HCT116 (cell line): Measurements from ENCODE around the gene KLK8. TPM values are rescaled to one million over a fixed set of nuclear protein-coding genes. Genes with fewer than 3 reads are reported as not detected.

ENCODE experiments used
- ATAC-seq: fragments of 200-7000 bp; cut with Tn5 transposase; 2 replicates; pipeline ENCODE4 v1.9.1; 2020; ENCODE audit warnings: mild to moderate bottlenecking, moderate library complexity
- BruUV-seq: library from RNA; stranded (reverse); fragments of 400-500 nt; replicated peaks from 2 replicates; lab custom pipeline; 2021; lab: Mats Ljungman, UMichigan
- CTCF ChIA-PET: fragments of 300-600 bp; sonication (Branson Sonifier 250); formaldehyde crosslinking; loops from one replicate; lab custom pipeline; 2021; ENCODE audit warnings: antibody characterized with exemption; lab: Charles Lee
- POLR2A ChIA-PET: fragments of 300-600, 350-600 bp; sonication (Branson Sonifier 250); formaldehyde crosslinking; loops from one replicate; lab custom pipeline; 2021; ENCODE audit warnings: antibody characterized with exemption; lab: Charles Lee
- RAD21 ChIA-PET, 2 experiments: fragments of 300-600 bp; sonication (Branson Sonifier 250); formaldehyde crosslinking; loops; one replicate each; lab custom pipeline; 2023; ENCODE audit warnings: low total read pairs in 2 of 2; ENCODE audit not compliant: uncharacterized antibody in 2 of 2, unreplicated experiment in 2 of 2, low non-redundant PET in 1 of 2; lab: Charles Lee
- DNase-seq: peaks from one replicate; pipeline ENCODE4 v3.0.0-alpha.2; 2010; ENCODE audit warnings: low read depth, low spot score
- H2AFZ ChIP-seq: fragments of 200-600 bp; shearing (Covaris generic), sonication (generic); 2 replicates; pipeline ENCODE4 v1.6.1; 2017; ENCODE audit warnings: low read depth, mixed run types, mixed read lengths, antibody characterized with exemption, low read length; ENCODE audit not compliant: poor library complexity, severe bottlenecking
- H3K27ac ChIP-seq: 2 replicates; pipeline ENCODE4 v1.5.1; 2012; ENCODE audit warnings: low read depth, low read length
- H3K27me3 ChIP-seq: fragments of 200-600 bp; sonication (generic); 2 replicates; pipeline ENCODE4 v1.6.1; 2016; ENCODE audit warnings: mixed run types, low read length, mixed read lengths; ENCODE audit not compliant: insufficient read depth
- H3K36me3 ChIP-seq, 2 experiments: fragments of 200-500 bp in 1 of 2; fragments of 200-600 bp in 1 of 2; sonication (Bioruptor generic) in 1 of 2; sonication (generic) in 1 of 2; 2 replicates each; pipeline versions ENCODE4 v1.5.1 to v1.6.1; 2014 to 2016; ENCODE audit warnings: low read length in 2 of 2, inconsistent platforms in 1 of 2, mixed read lengths in 1 of 2, mixed run types in 1 of 2; ENCODE audit not compliant: insufficient read depth in 2 of 2, control insufficient read depth in 1 of 2
- H3K4me1 ChIP-seq, 2 experiments: fragments of 200-600 bp in 1 of 2; sonication (generic) in 1 of 2; 2 replicates each; pipeline versions ENCODE4 v1.5.1 to v1.6.1; 2012 to 2017; ENCODE audit warnings: low read length in 2 of 2, inconsistent platforms in 1 of 2, mild to moderate bottlenecking in 1 of 2, mixed read lengths in 1 of 2, mixed run types in 1 of 2, moderate library complexity in 1 of 2; ENCODE audit not compliant: insufficient read depth in 2 of 2, control insufficient read depth in 1 of 2
- H3K4me2 ChIP-seq: fragments of 200-600 bp; sonication (generic); 2 replicates; pipeline ENCODE4 v1.6.1; 2017; ENCODE audit warnings: mixed run types, low read length, mixed read lengths
- H3K4me3 ChIP-seq, 2 experiments: fragments of 200-600 bp in 1 of 2; sonication (generic) in 1 of 2; replicated peaks in 1 of 2; 2 replicates each; pipeline ENCODE4 v1.5.1; 2011 to 2016; ENCODE audit warnings: low read length in 2 of 2, control low read depth in 1 of 2, low read depth in 1 of 2, mild to moderate bottlenecking in 1 of 2, mixed read lengths in 1 of 2, mixed run types in 1 of 2
- H3K79me2 ChIP-seq: fragments of 200-600 bp; sonication (generic); 2 replicates; pipeline ENCODE4 v1.6.1; 2017; ENCODE audit warnings: mild to moderate bottlenecking, mixed run types, low read length, moderate library complexity, mixed read lengths; ENCODE audit not compliant: insufficient read depth
- H3K9ac ChIP-seq: fragments of 200-600 bp; sonication (generic); 2 replicates; pipeline ENCODE4 v1.6.1; 2016; ENCODE audit warnings: low read length, mixed read lengths
- H3K9me2 ChIP-seq: fragments of 200-600 bp; sonication (generic), shearing (Covaris generic); 2 replicates; pipeline ENCODE4 v1.6.1; 2017; ENCODE audit warnings: mixed run types, mild to moderate bottlenecking, moderate library complexity; ENCODE audit not compliant: insufficient read depth
- H3K9me3 ChIP-seq, 2 experiments: fragments of 200-500 bp in 1 of 2; fragments of 200-600 bp in 1 of 2; sonication (Bioruptor generic) in 1 of 2; sonication (generic) in 1 of 2; 2 replicates each; pipeline ENCODE4 v1.6.1; 2014 to 2017; ENCODE audit warnings: low read length in 2 of 2, mixed read lengths in 2 of 2, inconsistent platforms in 1 of 2, low read depth in 1 of 2, mild to moderate bottlenecking in 1 of 2, mixed run types in 1 of 2, moderate library complexity in 1 of 2; ENCODE audit not compliant: control insufficient read depth in 1 of 2, insufficient read depth in 1 of 2
- H4K20me1 ChIP-seq: fragments of 200-600 bp; sonication (generic), shearing (Covaris generic); 2 replicates; pipeline ENCODE4 v1.6.1; 2017; ENCODE audit warnings: mixed run types, mild to moderate bottlenecking, moderate library complexity; ENCODE audit not compliant: insufficient read depth
- SRF ChIP-seq: IDR thresholded peaks from 2 replicates; pipeline ENCODE4 v1.6.1; 2012; ENCODE audit warnings: low read depth
- TCF7L2 ChIP-seq: IDR thresholded peaks from 2 replicates; pipeline ENCODE4 v1.7.0; 2011; ENCODE audit warnings: borderline replicate concordance, inconsistent platforms; ENCODE audit not compliant: insufficient read depth, insufficient read length; ENCODE audit errors: extremely low read depth
- intact Hi-C: fragments of 100-400 bp; cut with micrococcal nuclease; formaldehyde crosslinking; loops from 2 replicates; pipeline ENCODE4 v1.10.0; 2022
- total RNA-seq: library from RNA; stranded (reverse); gene quantifications from one replicate; pipeline ENCODE4 v1.2.1, GENCODE V29; 2021; ENCODE audit not compliant: unreplicated experiment
- TF ChIP-seq, protein P1 (sequence below), 3 experiments: fragments of 200-600 bp in 1 of 3; sonication (generic) in 1 of 3; IDR thresholded peaks in 2 of 3; conservative IDR thresholded peaks in 1 of 3; 2 replicates each; pipeline ENCODE4 v1.5.1; 2012 to 2017; ENCODE audit warnings: low read depth in 2 of 3, low read length in 2 of 3, antibody characterized with exemption in 1 of 3, borderline replicate concordance in 1 of 3, control low read depth in 1 of 3, mild to moderate bottlenecking in 1 of 3, mixed read lengths in 1 of 3, mixed run types in 1 of 3, moderate library complexity in 1 of 3; ENCODE audit not compliant: insufficient read depth in 1 of 3

Gene KLK8
- total RNA-seq, 1 experiment from 2014 or later, result 92.8 TPM

GRCh38 chr19:51015691-51016267, 14.4 kb upstream of the KLK8 start (continued):
- TF ChIP-seq, protein P1, sequence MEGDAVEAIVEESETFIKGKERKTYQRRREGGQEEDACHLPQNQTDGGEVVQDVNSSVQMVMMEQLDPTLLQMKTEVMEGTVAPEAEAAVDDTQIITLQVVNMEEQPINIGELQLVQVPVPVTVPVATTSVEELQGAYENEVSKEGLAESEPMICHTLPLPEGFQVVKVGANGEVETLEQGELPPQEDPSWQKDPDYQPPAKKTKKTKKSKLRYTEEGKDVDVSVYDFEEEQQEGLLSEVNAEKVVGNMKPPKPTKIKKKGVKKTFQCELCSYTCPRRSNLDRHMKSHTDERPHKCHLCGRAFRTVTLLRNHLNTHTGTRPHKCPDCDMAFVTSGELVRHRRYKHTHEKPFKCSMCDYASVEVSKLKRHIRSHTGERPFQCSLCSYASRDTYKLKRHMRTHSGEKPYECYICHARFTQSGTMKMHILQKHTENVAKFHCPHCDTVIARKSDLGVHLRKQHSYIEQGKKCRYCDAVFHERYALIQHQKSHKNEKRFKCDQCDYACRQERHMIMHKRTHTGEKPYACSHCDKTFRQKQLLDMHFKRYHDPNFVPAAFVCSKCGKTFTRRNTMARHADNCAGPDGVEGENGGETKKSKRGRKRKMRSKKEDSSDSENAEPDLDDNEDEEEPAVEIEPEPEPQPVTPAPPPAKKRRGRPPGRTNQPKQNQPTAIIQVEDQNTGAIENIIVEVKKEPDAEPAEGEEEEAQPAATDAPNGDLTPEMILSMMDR (IDR thresholded peaks at IDR 0.05 in 2 of 3, conservative IDR thresholded peaks at IDR 0.05 in 1 of 3; ENCODE audit: borderline replicate concordance in 1 of 3, insufficient read depth in 1 of 3, low read depth in 2 of 3, low read length in 2 of 3), result no peak

DNA sequence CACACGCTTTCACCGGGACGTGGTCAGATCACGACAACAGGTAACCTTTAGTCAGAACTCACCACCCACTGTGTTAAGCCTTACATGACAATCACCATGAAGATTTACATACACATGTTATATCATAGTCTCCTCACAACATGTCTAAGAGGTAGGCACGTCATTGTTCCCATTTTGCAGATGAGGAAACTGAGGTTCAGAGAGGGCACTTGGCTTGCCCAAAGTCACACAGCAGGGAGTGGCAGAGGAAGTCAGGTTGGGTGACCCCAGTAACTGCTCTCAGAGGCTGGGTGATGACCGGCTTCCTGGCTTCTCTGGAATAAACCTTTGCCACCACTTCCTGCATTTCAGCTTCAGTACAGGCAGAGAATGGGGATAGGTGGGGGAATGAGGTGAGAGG, 12.8 kb upstream of the KLK8 start:
- Histone ChIP-seq H3K4me2 (no peak overlapping the region), H3K27me3 (no peaks in the 10 kb centered on the region), H3K4me1 (peaks cover 8 to 58% of the 10 kb centered on the region in 2 experiments), H4K20me1 (no peaks in the 10 kb centered on the region), H2AFZ (no peak overlapping the region), H3K36me3 (no peaks in the 10 kb centered on the region), H3K27ac (no peak overlapping the region), H3K4me3 (no peak overlapping the region), H3K79me2 (no peaks in the 10 kb centered on the region), H3K9me2 (no peaks in the 10 kb centered on the region), H3K9ac (no peak overlapping the region), H3K9me3 (no peaks in the 10 kb centered on the region)
- ATAC-seq (no peak), DNase-seq (no peak)
- BruUV-seq, result no TSS peak
- TF ChIP-seq SRF, result no peak
- no peak for TF ChIP-seq TCF7L2
- ChIA-PET CTCF (interaction anchor here (0.9 kb wide), 1 partner anchor 92 kb away, joined by 3 read pairs; no protein-coding TSS in a partner anchor), POLR2A (interaction anchor here (1.0 kb wide), 1 partner anchor 12 kb away, joined by 5 read pairs; no protein-coding TSS in a partner anchor), RAD21 (no interaction called here)
- intact Hi-C loops, result no loop called here
